Measurements from ENCODE around the gene SRGAP2B.
"Not testable (repeated sequence)": the region's sequence is repeated elsewhere in the genome, so short reads cannot be mapped to it uniquely, and the experiment has no call there.

The SRGAP2B gene

GRCh38 chr1:144932153-144932552, 163.0 kb downstream of the SRGAP2B start:
- not testable (repeated sequence) for H3K4me1 ChIP-seq (ENCODE audit: control insufficient read depth, insufficient read depth, low read length, poor library complexity, severe bottlenecking); H3K9me3 ChIP-seq (ENCODE audit: control insufficient read depth, low read length); H3K4me3 ChIP-seq (ENCODE audit: insufficient read depth, low read depth, low read length, poor library complexity, severe bottlenecking); DNase-seq; H3K27me3 ChIP-seq (replicated peaks; ENCODE audit: control insufficient read depth, insufficient read depth, low read length, poor library complexity, severe bottlenecking); H3K27ac ChIP-seq (ENCODE audit: insufficient read depth, low read length, poor library complexity, severe bottlenecking); H3K36me3 ChIP-seq (ENCODE audit: control insufficient read depth, insufficient read depth, low read length)

DNA sequence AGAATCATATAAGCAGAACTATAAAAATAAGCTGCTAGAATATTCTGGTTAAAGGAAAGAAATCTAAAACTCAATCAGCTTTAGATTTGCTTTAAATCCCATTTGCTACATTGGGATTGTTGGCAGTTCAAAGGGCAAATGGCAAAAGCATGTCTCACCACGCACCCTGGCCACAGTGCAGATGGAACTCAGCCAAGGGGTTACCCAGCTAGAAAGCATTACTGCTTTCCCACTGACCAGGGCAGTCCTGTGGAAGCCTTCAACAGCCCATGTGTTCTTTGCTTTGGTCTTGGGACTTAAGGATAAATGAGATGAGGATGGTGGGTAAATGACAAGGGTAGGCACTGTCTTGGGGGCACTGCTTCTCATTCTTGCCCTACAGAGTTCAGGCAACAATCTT, 163.6 kb downstream of the SRGAP2B start:
- H3K4me1 ChIP-seq (ENCODE audit: control insufficient read depth, insufficient read depth, low read length, poor library complexity, severe bottlenecking); H3K9me3 ChIP-seq (ENCODE audit: control insufficient read depth, low read length); H3K27me3 ChIP-seq (replicated peaks; ENCODE audit: control insufficient read depth, insufficient read depth, low read length, poor library complexity, severe bottlenecking); H3K27ac ChIP-seq (ENCODE audit: insufficient read depth, low read length, poor library complexity, severe bottlenecking); H3K36me3 ChIP-seq (ENCODE audit: control insufficient read depth, insufficient read depth, low read length); DNase-seq; H3K4me3 ChIP-seq (ENCODE audit: insufficient read depth, low read depth, low read length, poor library complexity, severe bottlenecking): not testable (repeated sequence)

DNA sequence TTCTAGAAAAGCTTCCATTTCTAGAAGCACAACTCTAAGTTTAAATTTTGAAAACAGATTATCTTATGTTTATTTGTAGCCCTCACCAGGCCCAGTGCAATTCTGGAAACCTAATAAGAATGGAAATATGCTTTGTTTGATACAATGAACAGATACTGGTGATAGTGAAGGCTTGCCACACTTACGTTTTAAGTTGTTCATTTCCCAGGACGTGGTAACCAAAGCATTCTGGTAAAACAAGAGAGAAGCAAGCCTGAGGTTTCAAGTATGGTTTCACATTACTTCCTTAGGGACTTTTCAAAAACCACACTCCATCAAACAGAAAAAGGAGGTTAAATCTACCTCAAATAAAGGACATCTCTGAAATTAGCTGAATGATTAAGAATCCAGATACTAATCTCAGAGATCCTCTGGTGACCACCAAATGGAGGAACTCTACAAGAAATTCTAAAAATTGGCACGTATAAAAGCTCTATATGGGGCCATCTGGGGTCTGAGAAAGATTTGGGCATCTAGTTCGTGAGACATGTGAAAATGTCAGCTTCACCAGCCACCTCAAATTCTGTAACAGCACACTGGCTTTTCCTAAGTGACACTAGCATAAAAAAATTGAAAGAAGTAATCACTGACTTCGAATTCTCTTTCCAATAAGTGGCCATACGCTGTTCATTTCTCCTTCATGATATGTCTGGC, 164.9 kb downstream of the SRGAP2B start:
- not testable (repeated sequence) for H3K9me3 ChIP-seq (ENCODE audit: control insufficient read depth, low read length); H3K27ac ChIP-seq (ENCODE audit: insufficient read depth, low read length, poor library complexity, severe bottlenecking); H3K27me3 ChIP-seq (replicated peaks; ENCODE audit: control insufficient read depth, insufficient read depth, low read length, poor library complexity, severe bottlenecking); H3K36me3 ChIP-seq (ENCODE audit: control insufficient read depth, insufficient read depth, low read length); H3K4me1 ChIP-seq (ENCODE audit: control insufficient read depth, insufficient read depth, low read length, poor library complexity, severe bottlenecking); DNase-seq; H3K4me3 ChIP-seq (ENCODE audit: insufficient read depth, low read depth, low read length, poor library complexity, severe bottlenecking)

- not testable (repeated sequence) for DNase-seq; H3K9me3 ChIP-seq (ENCODE audit: control insufficient read depth, low read length); H3K27ac ChIP-seq (ENCODE audit: insufficient read depth, low read length, poor library complexity, severe bottlenecking); H3K36me3 ChIP-seq (ENCODE audit: control insufficient read depth, insufficient read depth, low read length); H3K27me3 ChIP-seq (replicated peaks; ENCODE audit: control insufficient read depth, insufficient read depth, low read length, poor library complexity, severe bottlenecking); H3K4me3 ChIP-seq (ENCODE audit: insufficient read depth, low read depth, low read length, poor library complexity, severe bottlenecking); H3K4me1 ChIP-seq (ENCODE audit: control insufficient read depth, insufficient read depth, low read length, poor library complexity, severe bottlenecking)
Observed at GRCh38 chr1:144927292-144927691, 167.8 kb downstream of the SRGAP2B start.

DNA sequence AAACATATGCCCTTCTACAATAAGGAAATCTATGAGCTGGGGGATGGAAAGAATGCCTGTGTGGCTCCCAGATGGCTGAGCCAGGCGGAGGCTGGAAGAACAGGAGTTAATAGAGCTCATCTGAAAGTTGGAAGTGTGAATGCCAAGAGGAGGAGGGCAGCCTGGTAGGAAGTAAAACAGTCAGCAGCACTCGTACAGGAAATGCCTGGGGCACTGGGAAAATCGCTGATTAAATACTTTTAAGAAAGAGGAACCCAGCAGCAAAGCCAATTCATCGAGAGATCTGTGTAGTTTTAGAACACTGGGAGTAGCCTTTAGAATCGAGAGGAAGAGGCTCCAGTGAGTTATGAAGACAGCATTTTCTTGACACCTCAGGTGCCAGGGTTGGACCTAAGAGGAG, 171.5 kb downstream of the SRGAP2B start:
- H3K4me3 ChIP-seq (ENCODE audit: insufficient read depth, low read depth, low read length, poor library complexity, severe bottlenecking); H3K4me1 ChIP-seq (ENCODE audit: control insufficient read depth, insufficient read depth, low read length, poor library complexity, severe bottlenecking); H3K27me3 ChIP-seq (replicated peaks; ENCODE audit: control insufficient read depth, insufficient read depth, low read length, poor library complexity, severe bottlenecking); H3K27ac ChIP-seq (ENCODE audit: insufficient read depth, low read length, poor library complexity, severe bottlenecking); H3K36me3 ChIP-seq (ENCODE audit: control insufficient read depth, insufficient read depth, low read length); DNase-seq; H3K9me3 ChIP-seq (ENCODE audit: control insufficient read depth, low read length): not testable (repeated sequence)

DNA sequence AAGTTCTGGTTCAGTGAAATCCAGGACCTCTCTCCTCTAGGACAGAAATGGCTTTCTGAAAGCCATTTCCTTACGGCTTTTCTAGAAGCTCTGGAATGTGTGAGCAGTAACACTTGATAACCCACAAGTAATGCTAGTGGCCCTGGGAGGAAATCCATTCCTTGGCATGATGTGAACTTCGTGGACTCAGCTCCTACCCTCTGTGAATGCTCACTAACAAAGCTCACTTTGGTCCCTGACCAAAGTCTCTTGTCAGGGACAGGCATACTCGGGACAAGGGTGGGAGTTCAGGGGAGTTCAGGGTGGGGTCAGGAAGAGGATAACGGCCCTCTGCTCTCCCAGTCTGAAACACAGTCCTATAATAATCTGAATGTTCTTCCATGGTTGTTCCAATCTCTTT, 172.3 kb downstream of the SRGAP2B start:
- not testable (repeated sequence) for H3K4me3 ChIP-seq (ENCODE audit: insufficient read depth, low read depth, low read length, poor library complexity, severe bottlenecking); H3K36me3 ChIP-seq (ENCODE audit: control insufficient read depth, insufficient read depth, low read length); DNase-seq; H3K9me3 ChIP-seq (ENCODE audit: control insufficient read depth, low read length); H3K27me3 ChIP-seq (replicated peaks; ENCODE audit: control insufficient read depth, insufficient read depth, low read length, poor library complexity, severe bottlenecking); H3K4me1 ChIP-seq (ENCODE audit: control insufficient read depth, insufficient read depth, low read length, poor library complexity, severe bottlenecking); H3K27ac ChIP-seq (ENCODE audit: insufficient read depth, low read length, poor library complexity, severe bottlenecking)

- not testable (repeated sequence) for DNase-seq; H3K27me3 ChIP-seq (replicated peaks; ENCODE audit: control insufficient read depth, insufficient read depth, low read length, poor library complexity, severe bottlenecking); H3K9me3 ChIP-seq (ENCODE audit: control insufficient read depth, low read length); H3K4me1 ChIP-seq (ENCODE audit: control insufficient read depth, insufficient read depth, low read length, poor library complexity, severe bottlenecking); H3K4me3 ChIP-seq (ENCODE audit: insufficient read depth, low read depth, low read length, poor library complexity, severe bottlenecking); H3K36me3 ChIP-seq (ENCODE audit: control insufficient read depth, insufficient read depth, low read length); H3K27ac ChIP-seq (ENCODE audit: insufficient read depth, low read length, poor library complexity, severe bottlenecking)
Observed at GRCh38 chr1:144919106-144919505, 176.0 kb downstream of the SRGAP2B start.

DNA sequence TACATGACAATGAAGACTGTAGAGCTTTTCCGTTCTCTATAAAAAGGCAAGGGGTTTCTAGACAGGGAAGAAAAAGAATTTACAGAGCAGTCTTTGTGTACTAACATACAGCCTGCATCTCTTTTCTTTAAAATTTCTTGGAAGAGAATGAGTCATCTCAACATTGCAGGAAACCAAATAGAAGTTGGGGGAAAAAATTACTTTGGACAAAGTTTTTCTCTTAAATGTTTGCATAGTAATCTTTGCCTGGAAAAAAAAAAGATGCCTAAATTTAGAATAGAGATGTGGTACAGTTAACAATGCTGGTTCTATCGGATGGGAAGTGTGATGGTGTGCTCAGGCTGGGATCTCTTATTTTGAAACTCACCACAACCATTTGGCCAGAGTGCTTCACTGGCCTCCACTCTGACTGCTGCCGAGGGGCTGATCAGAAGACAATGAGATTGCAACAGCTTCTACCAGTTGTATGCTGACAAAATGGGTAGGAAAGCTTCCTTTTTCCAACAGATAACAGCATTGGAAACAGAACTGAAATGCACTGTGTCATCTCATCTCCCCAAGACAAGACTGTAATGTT, 177.0 kb downstream of the SRGAP2B start:
- DNase-seq; H3K27me3 ChIP-seq (replicated peaks; ENCODE audit: control insufficient read depth, insufficient read depth, low read length, poor library complexity, severe bottlenecking); H3K36me3 ChIP-seq (ENCODE audit: control insufficient read depth, insufficient read depth, low read length); H3K9me3 ChIP-seq (ENCODE audit: control insufficient read depth, low read length); H3K4me1 ChIP-seq (ENCODE audit: control insufficient read depth, insufficient read depth, low read length, poor library complexity, severe bottlenecking); H3K27ac ChIP-seq (ENCODE audit: insufficient read depth, low read length, poor library complexity, severe bottlenecking); H3K4me3 ChIP-seq (ENCODE audit: insufficient read depth, low read depth, low read length, poor library complexity, severe bottlenecking): not testable (repeated sequence)

GRCh38 chr1:144917154-144918026, 177.7 kb downstream of the SRGAP2B start:
- not testable (repeated sequence) for DNase-seq; H3K27ac ChIP-seq (ENCODE audit: insufficient read depth, low read length, poor library complexity, severe bottlenecking); H3K4me3 ChIP-seq (ENCODE audit: insufficient read depth, low read depth, low read length, poor library complexity, severe bottlenecking); H3K36me3 ChIP-seq (ENCODE audit: control insufficient read depth, insufficient read depth, low read length); H3K9me3 ChIP-seq (ENCODE audit: control insufficient read depth, low read length); H3K4me1 ChIP-seq (ENCODE audit: control insufficient read depth, insufficient read depth, low read length, poor library complexity, severe bottlenecking); H3K27me3 ChIP-seq (replicated peaks; ENCODE audit: control insufficient read depth, insufficient read depth, low read length, poor library complexity, severe bottlenecking)
